Measurements from ENCODE around the gene FAM163B.
"Not testable (repeated sequence)": the region's sequence is repeated elsewhere in the genome, so short reads cannot be mapped to it uniquely, and the experiment has no call there.

Gene FAM163B

GRCh38 chr9:133564451-133565116 is 44.6 kb downstream of the FAM163B start:
- no peak for DNase-seq

- not testable (repeated sequence) for DNase-seq
These were observed 45.4 kb downstream of the FAM163B start for GRCh38 chr9:133563814-133564213.

GRCh38 chr9:133563291-133563796 is 45.8 kb downstream of the FAM163B start:
- no peak for DNase-seq

GRCh38 chr9:133562611-133563290 is 46.4 kb downstream of the FAM163B start:
- DNase-seq = no peak

GRCh38 chr9:133561976-133562554 is 47.1 kb downstream of the FAM163B start:
- no peak for DNase-seq

GRCh38 chr9:133560944-133561343 is 48.2 kb downstream of the FAM163B start:
- no peak for DNase-seq

- no peak for DNase-seq
These were observed 48.9 kb downstream of the FAM163B start for GRCh38 chr9:133560311-133560710.

GRCh38 chr9:133558191-133559126 is 50.7 kb downstream of the FAM163B start:
- no peak for DNase-seq

- no peak for DNase-seq
These were observed 51.6 kb downstream of the FAM163B start for GRCh38 chr9:133557581-133557980.

GRCh38 chr9:133556354-133556753 is 52.8 kb downstream of the FAM163B start:
- DNase-seq = no peak

GRCh38 chr9:133554729-133555128 is 54.5 kb downstream of the FAM163B start:
- no peak for DNase-seq

- no peak for DNase-seq
These were observed 55.0 kb downstream of the FAM163B start for GRCh38 chr9:133553973-133554713.

- no peak for DNase-seq
These were observed 56.1 kb downstream of the FAM163B start for GRCh38 chr9:133553123-133553522.

GRCh38 chr9:133552236-133552635 is 57.0 kb downstream of the FAM163B start:
- no peak for DNase-seq

- DNase-seq = no peak
These were observed 57.7 kb downstream of the FAM163B start for GRCh38 chr9:133551446-133551845.

GRCh38 chr9:133547116-133547515 is 62.1 kb downstream of the FAM163B start:
- DNase-seq = no peak

- no peak for DNase-seq
These were observed 62.9 kb downstream of the FAM163B start for GRCh38 chr9:133546287-133546680.

GRCh38 chr9:133545494-133546286 is 63.5 kb downstream of the FAM163B start:
- no peak for DNase-seq

GRCh38 chr9:133543772-133544467 is 65.3 kb downstream of the FAM163B start:
- no peak for DNase-seq

- no peak for DNase-seq
These were observed 67.2 kb downstream of the FAM163B start for GRCh38 chr9:133542002-133542401.

GRCh38 chr9:133540698-133541025 is 68.5 kb downstream of the FAM163B start:
- DNase-seq = no peak

Measured in NCI-H1694 (cell line).